Measurements from ENCODE around the gene TBC1D22A.

DNA sequence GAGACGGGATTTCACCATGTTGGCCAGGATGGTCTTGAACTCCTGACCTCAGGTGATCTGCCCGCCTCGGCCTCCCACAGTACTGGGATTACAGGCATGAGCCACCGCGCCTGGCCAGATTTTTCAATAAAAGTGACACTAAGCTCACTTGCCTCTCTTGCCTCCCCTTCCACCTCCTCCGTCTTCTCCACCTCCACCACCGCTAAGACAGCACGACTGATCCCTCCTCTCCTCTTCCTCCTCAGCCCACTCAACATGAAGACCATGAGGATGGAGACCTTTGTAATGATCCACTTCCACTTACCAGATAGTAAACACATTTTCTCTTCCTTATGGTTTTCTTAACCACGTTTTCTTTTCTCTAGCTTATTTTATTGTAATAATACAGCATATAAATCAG lies 38.6 kb upstream of the TBC1D22A start:
- TF ChIP-seq STAT1 (conservative IDR thresholded peaks at IDR 0.05) (no peak), SPI1 (IDR thresholded peaks at IDR 0.05; ENCODE audit: borderline replicate concordance, insufficient read depth, low read depth, low read length) (no peak), PBX3 (IDR thresholded peaks at IDR 0.05; ENCODE audit: insufficient replicate concordance, low read depth, low read length) (no peak)
- TF ChIP-seq, protein P1, sequence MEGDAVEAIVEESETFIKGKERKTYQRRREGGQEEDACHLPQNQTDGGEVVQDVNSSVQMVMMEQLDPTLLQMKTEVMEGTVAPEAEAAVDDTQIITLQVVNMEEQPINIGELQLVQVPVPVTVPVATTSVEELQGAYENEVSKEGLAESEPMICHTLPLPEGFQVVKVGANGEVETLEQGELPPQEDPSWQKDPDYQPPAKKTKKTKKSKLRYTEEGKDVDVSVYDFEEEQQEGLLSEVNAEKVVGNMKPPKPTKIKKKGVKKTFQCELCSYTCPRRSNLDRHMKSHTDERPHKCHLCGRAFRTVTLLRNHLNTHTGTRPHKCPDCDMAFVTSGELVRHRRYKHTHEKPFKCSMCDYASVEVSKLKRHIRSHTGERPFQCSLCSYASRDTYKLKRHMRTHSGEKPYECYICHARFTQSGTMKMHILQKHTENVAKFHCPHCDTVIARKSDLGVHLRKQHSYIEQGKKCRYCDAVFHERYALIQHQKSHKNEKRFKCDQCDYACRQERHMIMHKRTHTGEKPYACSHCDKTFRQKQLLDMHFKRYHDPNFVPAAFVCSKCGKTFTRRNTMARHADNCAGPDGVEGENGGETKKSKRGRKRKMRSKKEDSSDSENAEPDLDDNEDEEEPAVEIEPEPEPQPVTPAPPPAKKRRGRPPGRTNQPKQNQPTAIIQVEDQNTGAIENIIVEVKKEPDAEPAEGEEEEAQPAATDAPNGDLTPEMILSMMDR (IDR thresholded peaks at IDR 0.05 in 2 of 3, conservative IDR thresholded peaks at IDR 0.05 in 1 of 3; ENCODE audit: control insufficient read depth in 2 of 3, extremely low read depth in 1 of 3, insufficient read depth in 1 of 3, low read depth in 3 of 3, low read length in 3 of 3): no peak

All from GM12878 (cell line).